SK-N-SH (cell line): ENCODE measurements around the gene CRYGC. TPM values are rescaled to one million over a fixed set of nuclear protein-coding genes. Genes with fewer than 3 reads are reported as not detected.

Experiments
- CTCF ChIA-PET: fragments of 300-600, 350-600 bp; formaldehyde crosslinking; extraction: SDS; loops from one replicate; lab custom pipeline; 2021; lab: Yijun Ruan, JAX
- POLR2A ChIA-PET: fragments of 350-600 bp; sonication (Branson Sonifier 250); formaldehyde crosslinking; extraction: SDS; loops from one replicate; lab custom pipeline; 2020; ENCODE audit warnings: antibody characterized with exemption, inconsistent platforms; lab: Yijun Ruan, JAX
- DNase-seq: peaks from one replicate; pipeline ENCODE4 v3.0.0; 2012
- H2AFZ ChIP-seq: fragments of 200-600 bp; sonication (generic); 2 replicates; pipeline ENCODE4 v1.8.1; 2016; ENCODE audit warnings: antibody characterized with exemption, mild to moderate bottlenecking, low read depth
- H3F3A ChIP-seq: fragments of 200-600 bp; sonication (generic); replicated peaks from 2 replicates; pipeline ENCODE3; 2016; ENCODE audit warnings: antibody characterized with exemption, mild to moderate bottlenecking; ENCODE audit not compliant: insufficient read depth
- H3K27ac ChIP-seq, 2 experiments: fragments of 200-500 bp in 1 of 2; fragments of 200-600 bp in 1 of 2; sonication (Bioruptor generic) in 1 of 2; sonication (generic), shearing (Covaris generic) in 1 of 2; 2 replicates each; pipeline versions ENCODE4 v1.5.1 to v1.6.1; 2014 to 2016; ENCODE audit warnings: low read depth in 2 of 2, inconsistent platforms in 1 of 2, low read length in 1 of 2, mild to moderate bottlenecking in 1 of 2, mixed read lengths in 1 of 2
- H3K27me3 ChIP-seq: fragments of 200-600 bp; sonication (generic), shearing (Covaris generic); 2 replicates; pipeline ENCODE4 v1.6.1; 2016; ENCODE audit warnings: mixed run types; ENCODE audit not compliant: insufficient read depth
- H3K36me3 ChIP-seq, 2 experiments: fragments of 200-500 bp in 1 of 2; fragments of 200-600 bp in 1 of 2; sonication (Bioruptor generic) in 1 of 2; sonication (generic) in 1 of 2; replicated peaks in 1 of 2; 2 replicates each; pipeline versions ENCODE3 to v1.5.1; 2014 to 2016; ENCODE audit warnings: low read length in 1 of 2, mild to moderate bottlenecking in 1 of 2; ENCODE audit not compliant: insufficient read depth in 2 of 2, control insufficient read depth in 1 of 2
- H3K4me1 ChIP-seq, 2 experiments: fragments of 200-500 bp in 1 of 2; fragments of 200-600 bp in 1 of 2; sonication (Bioruptor generic) in 1 of 2; sonication (generic), shearing (Covaris generic) in 1 of 2; 2 replicates each; pipeline versions ENCODE4 v1.5.1 to v1.6.1; 2014 to 2016; ENCODE audit warnings: low read depth in 1 of 2, low read length in 1 of 2, mixed run types in 1 of 2; ENCODE audit not compliant: insufficient read depth in 2 of 2, control insufficient read depth in 1 of 2
- H3K4me2 ChIP-seq: fragments of 200-600 bp; sonication (generic), shearing (Covaris generic); 2 replicates; pipeline ENCODE4 v1.6.1; 2017; ENCODE audit warnings: mixed run types
- H3K4me3 ChIP-seq, 2 experiments: fragments of 200-500 bp in 1 of 2; fragments of 200-600 bp in 1 of 2; sonication (Bioruptor generic) in 1 of 2; sonication (generic), shearing (Covaris generic) in 1 of 2; 2 replicates each; pipeline versions ENCODE4 v1.5.1 to v1.8.1; 2014 to 2016; ENCODE audit warnings: low read depth in 2 of 2, inconsistent platforms in 1 of 2, low read length in 1 of 2, mild to moderate bottlenecking in 1 of 2, mixed read lengths in 1 of 2, moderate library complexity in 1 of 2
- H3K79me2 ChIP-seq: fragments of 200-600 bp; sonication (generic); 2 replicates; pipeline ENCODE4 v1.8.1; 2017; ENCODE audit warnings: mild to moderate bottlenecking; ENCODE audit not compliant: insufficient read depth
- H3K9ac ChIP-seq: fragments of 200-600 bp; sonication (generic); 2 replicates; pipeline ENCODE4 v1.6.1; 2017; ENCODE audit warnings: mixed run types
- H3K9me2 ChIP-seq: fragments of 200-600 bp; sonication (generic); 2 replicates; pipeline ENCODE4 v1.6.1; 2017; ENCODE audit warnings: mixed run types
- H3K9me3 ChIP-seq: fragments of 200-600 bp; sonication (generic); 2 replicates; pipeline ENCODE4 v1.6.1; 2017; ENCODE audit warnings: mixed run types, mild to moderate bottlenecking, moderate library complexity
- H4K20me1 ChIP-seq: fragments of 200-600 bp; sonication (generic); 2 replicates; pipeline ENCODE4 v1.6.1; 2017; ENCODE audit warnings: mild to moderate bottlenecking, mixed run types; ENCODE audit not compliant: insufficient read depth
- CTCF ChIP-seq: fragments of 200-600 bp; sonication (generic); IDR thresholded peaks from 2 replicates; pipeline ENCODE4 v1.6.1; 2017; ENCODE audit warnings: antibody characterized with exemption, mild to moderate bottlenecking, moderate library complexity
- ELF1 ChIP-seq: IDR thresholded peaks from 2 replicates; pipeline ENCODE4 v1.4.0; 2012
- EZH2phosphoT487 ChIP-seq: fragments of 200-600 bp; sonication (generic); IDR thresholded peaks from 2 replicates; pipeline ENCODE4 v1.6.1; 2017; ENCODE audit warnings: low read depth, mixed run types, mild to moderate bottlenecking, antibody characterized with exemption, moderate library complexity, borderline replicate concordance
- FOSL2 ChIP-seq: IDR thresholded peaks from 2 replicates; pipeline ENCODE4 v1.4.0; 2012; ENCODE audit warnings: low read depth, mild to moderate bottlenecking, moderate library complexity, borderline replicate concordance
- FOXM1 ChIP-seq: IDR thresholded peaks from 2 replicates; pipeline ENCODE4 v1.4.0; 2012; ENCODE audit warnings: low read depth, mild to moderate bottlenecking
- JUND ChIP-seq: IDR thresholded peaks from 2 replicates; pipeline ENCODE4 v1.4.0; 2012
- NFIC ChIP-seq: IDR thresholded peaks from 2 replicates; pipeline ENCODE4 v1.4.0; 2012; ENCODE audit warnings: borderline replicate concordance
- PBX3 ChIP-seq: IDR thresholded peaks from 2 replicates; pipeline ENCODE4; 2012
- RAD21 ChIP-seq: IDR thresholded peaks from 2 replicates; pipeline ENCODE4 v1.6.1; 2012; ENCODE audit warnings: mild to moderate bottlenecking, low read length
- RXRA ChIP-seq: IDR thresholded peaks from 2 replicates; pipeline ENCODE4 v1.4.0; 2012; ENCODE audit warnings: low read depth, mild to moderate bottlenecking, borderline replicate concordance
- SMC3 ChIP-seq: IDR thresholded peaks from 2 replicates; pipeline ENCODE4 v1.6.1; 2012; ENCODE audit warnings: low read depth, low read length, improper control_type of control experiment
- TCF12 ChIP-seq: IDR thresholded peaks from 2 replicates; pipeline ENCODE4 v1.4.0; 2012
- USF1 ChIP-seq: IDR thresholded peaks from 2 replicates; pipeline ENCODE4 v1.4.0; 2012; ENCODE audit warnings: low read depth, borderline replicate concordance
- USF2 ChIP-seq: fragments of 150-350 bp; IDR thresholded peaks from 2 replicates; pipeline ENCODE4 v1.6.1; 2017; ENCODE audit warnings: antibody characterized with exemption, low read length, low read depth, borderline replicate concordance
- ZBTB33 ChIP-seq: IDR thresholded peaks from 2 replicates; pipeline ENCODE4 v1.4.0; 2012; ENCODE audit warnings: low read depth, borderline replicate concordance
- WGBS: methylation state at CpG from one replicate; pipeline ENCODE4 v1.1.6; 2017; ENCODE audit warnings: low lambda C conversion rate; 5-methylcytosine and 5-hydroxymethylcytosine counted together
- polyA plus RNA-seq, 3 experiments: library from polyadenylated mRNA; depleted of rRNA; stranded (reverse); fragments of >200 nt; gene quantifications; 2 replicates each; pipeline ENCODE4 v1.2.3, GENCODE V29; 2012

The CRYGC gene
- polyA plus RNA-seq, 1 of the 3 experiments (the other 2 are of a cell fraction): 0.31 TPM

GRCh38 chr2:208101716-208102631 lies 27.7 kb downstream of the CRYGC start:
- no peaks in the 10 kb centered on the region for H3F3A ChIP-seq
- POLR2A ChIA-PET: interaction anchor here (1.0 kb wide), 1 partner anchor 153 kb away, joined by 8 read pairs; the partner anchor contains the start of gene IDH1
- no peaks in the 10 kb centered on the region for H3K9me2 ChIP-seq
- WGBS: 61% methylated on average over 8 of the region's 10 CpGs
- H3K4me2 ChIP-seq: no peak overlapping the region
- no peak overlapping the region; a peak in 1 of 4 replicates for H3K4me3 ChIP-seq
- no peak overlapping the region; the same call in 1 of the 2 replicates for H2AFZ ChIP-seq
- no peak overlapping the region for H3K27ac ChIP-seq
- CTCF ChIA-PET: interaction anchor here (0.6 to 3.9 kb wide), 33 partner anchors 9 to 1229 kb away, joined by 3 to 87 read pairs (median 5); partner anchors contain the start of genes IDH1 and PIKFYVE
- no peaks in the 10 kb centered on the region for H3K27me3 ChIP-seq
- no peaks in the 10 kb centered on the region for H4K20me1 ChIP-seq
- peak; percentile 62 for DNase-seq
- H3K36me3 ChIP-seq: no peaks in the 10 kb centered on the region
- TF ChIP-seq RAD21 (peak; percentile 86), EZH2phosphoT487 (no peak), JUND (no peak), ZBTB33 (no peak), SMC3 (peak; percentile 59), FOXM1 (no peak), CTCF (peak; percentile 71)
- H3K9ac ChIP-seq: no peak overlapping the region
- H3K79me2 ChIP-seq: no peaks in the 10 kb centered on the region
- H3K4me1 ChIP-seq: peaks cover 0 to 2% of the 10 kb centered on the region in 2 experiments; a peak in 1 of 4 replicates
- H3K9me3 ChIP-seq: no peaks in the 10 kb centered on the region

GRCh38 chr2:208099682-208100470 lies 29.8 kb downstream of the CRYGC start:
- Histone ChIP-seq H3K4me3 (no peak overlapping the region), H3K4me1 (peaks cover 0 to 2% of the 10 kb centered on the region in 2 experiments; a peak in 1 of 4 replicates), H3F3A (no peaks in the 10 kb centered on the region), H3K9ac (no peak overlapping the region), H3K79me2 (no peaks in the 10 kb centered on the region), H3K9me2 (no peaks in the 10 kb centered on the region), H3K9me3 (no peaks in the 10 kb centered on the region), H4K20me1 (no peaks in the 10 kb centered on the region), H3K36me3 (no peaks in the 10 kb centered on the region), H3K27me3 (no peaks in the 10 kb centered on the region), H3K27ac (no peak overlapping the region), H2AFZ (no peak overlapping the region), H3K4me2 (no peak overlapping the region)
- CTCF ChIA-PET: no interaction called here
- POLR2A ChIA-PET: no interaction called here
- no peak for DNase-seq
- 67% methylated on average over 13 of the region's 13 CpGs for WGBS
- no peak for TF ChIP-seq USF1
- TF ChIP-seq NFIC: no peak
- TF ChIP-seq RAD21: no peak
- no peak for TF ChIP-seq FOSL2
- no peak for TF ChIP-seq RXRA
- TF ChIP-seq ELF1: no peak
- no peak for TF ChIP-seq TCF12
- TF ChIP-seq EZH2phosphoT487: no peak
- no peak for TF ChIP-seq USF2
- no peak for TF ChIP-seq PBX3
